NCI-H2196 (cell line): Measurements from ENCODE around the gene ATP10A.
"Not testable (repeated sequence)": the region's sequence is repeated elsewhere in the genome, so short reads cannot be mapped to it uniquely, and the experiment has no call there.

Experiments used
- DNase-seq: peaks from one replicate; lab custom pipeline; 2025; ENCODE audit not compliant: unreplicated experiment; lab: John Stamatoyannopoulos, UW

The ATP10A gene

DNA sequence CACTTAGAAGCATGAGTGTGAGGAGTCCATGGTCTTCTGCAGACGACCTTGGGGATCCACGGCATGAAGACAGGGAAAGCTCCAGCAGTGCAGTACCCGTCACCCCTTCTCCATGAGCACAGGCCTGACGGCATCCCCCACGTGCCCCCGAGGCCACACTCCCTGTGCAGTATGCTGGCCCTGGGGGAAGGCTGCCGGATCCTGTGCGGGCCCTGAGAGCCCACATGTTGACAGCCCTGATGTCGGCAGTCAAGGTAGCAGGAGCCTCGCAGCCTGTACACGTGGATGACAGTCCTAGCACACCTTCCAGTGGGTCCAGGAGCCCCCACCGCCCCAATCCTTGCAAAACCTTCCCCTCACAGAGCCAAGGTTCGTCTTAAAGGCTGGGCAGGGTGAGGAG lies 195.3 kb downstream of the ATP10A start:
- DNase-seq = no peak

DNA sequence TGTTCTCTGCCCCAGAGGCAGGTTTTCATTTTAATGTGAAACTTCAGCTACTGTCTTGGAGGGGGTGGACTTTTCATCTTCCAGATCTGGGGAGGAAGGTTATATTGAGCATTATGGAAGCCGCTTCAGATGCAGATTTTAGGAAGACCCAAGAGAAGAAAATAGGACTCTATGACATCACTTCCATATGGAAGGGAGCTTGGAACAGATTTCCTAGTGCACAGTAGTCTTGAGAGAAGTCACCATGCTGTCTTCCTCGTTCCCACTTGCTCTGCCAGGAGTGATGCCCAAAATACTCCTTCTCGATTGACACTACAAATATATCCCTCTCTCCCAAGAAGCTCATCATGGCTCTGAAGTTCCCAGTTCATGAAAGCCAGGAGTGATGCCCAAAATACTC lies 197.2 kb downstream of the ATP10A start:
- no peak for DNase-seq

GRCh38 chr15:25664761-25665160 lies 198.4 kb downstream of the ATP10A start:
- no peak for DNase-seq

DNA sequence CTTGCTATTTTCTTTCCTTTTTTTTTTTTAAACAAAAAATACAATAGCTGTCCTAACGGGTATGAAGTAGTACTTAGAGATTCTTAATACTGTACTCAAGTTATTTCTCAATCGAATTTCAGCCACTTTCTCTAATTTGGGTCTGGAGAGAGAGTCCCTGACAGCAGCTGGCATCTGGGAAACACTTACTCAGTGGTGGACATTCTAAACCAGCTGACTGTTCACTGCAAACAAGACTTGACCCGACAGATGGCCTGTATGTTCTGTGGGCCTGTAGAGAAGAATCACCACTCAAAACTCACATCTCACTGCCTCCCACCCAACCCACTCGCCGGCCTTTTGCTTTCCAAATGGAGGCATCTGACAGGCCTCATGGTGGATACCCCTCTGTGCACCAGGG lies 199.6 kb downstream of the ATP10A start:
- DNase-seq = no peak

DNA sequence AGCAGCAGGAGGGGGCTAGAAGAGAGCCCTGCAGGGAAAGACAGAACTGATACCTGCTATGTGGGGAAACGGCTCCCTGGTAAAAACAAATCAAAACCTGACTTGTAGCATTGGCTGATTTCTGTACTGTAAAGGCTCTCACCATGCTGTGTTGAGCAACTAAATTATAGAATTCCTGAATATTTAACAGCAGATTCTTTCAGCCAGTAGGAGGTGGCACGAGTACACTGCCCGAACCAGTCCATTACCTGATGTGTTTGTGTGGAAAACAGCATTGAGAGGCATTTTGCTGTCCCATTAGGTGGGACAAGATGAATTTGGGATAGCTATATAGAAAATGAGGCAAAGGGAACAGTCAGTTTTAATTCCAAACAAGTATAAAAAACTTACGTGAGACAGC lies 201.2 kb downstream of the ATP10A start:
- no peak for DNase-seq

DNA sequence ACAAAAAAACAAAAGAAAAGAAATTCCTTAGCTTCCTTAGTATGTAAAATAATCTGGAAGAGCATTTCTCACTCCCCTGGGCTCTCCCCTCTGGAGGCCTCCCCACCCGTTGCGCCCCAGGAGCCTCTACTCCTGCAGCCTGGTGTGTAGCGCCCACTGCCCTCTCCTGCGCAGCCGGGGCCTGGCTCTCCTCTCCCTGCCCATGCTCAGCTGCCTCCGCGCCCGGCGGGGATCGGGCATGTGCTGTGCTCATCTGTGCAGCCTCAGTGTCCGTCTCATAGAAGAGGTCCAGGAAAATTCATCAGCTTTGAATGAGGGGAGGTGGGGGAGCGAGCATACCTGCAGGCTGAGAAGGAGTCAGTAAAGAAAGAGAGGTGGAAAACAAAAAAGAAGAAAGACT lies 203.9 kb downstream of the ATP10A start:
- DNase-seq = no peak

DNA sequence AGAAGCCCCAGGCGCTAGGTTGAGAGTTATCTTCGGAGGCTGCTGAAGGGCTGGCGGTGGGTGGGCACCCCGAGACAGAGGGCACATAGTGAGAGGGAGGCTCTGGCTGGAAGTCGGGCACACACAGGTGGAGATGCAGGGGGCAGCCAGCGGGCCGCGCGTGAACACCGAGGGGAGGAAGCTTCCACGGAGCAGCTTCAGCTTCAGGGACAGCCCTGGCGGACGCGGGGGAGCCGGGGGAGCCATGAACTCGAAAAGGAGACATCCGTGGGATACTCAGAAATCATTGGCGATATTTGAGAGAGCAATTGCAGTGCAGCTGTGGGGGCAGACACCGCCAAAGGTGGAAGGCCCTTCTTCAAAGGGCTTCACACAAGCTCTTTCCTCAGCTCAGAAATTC lies 204.6 kb downstream of the ATP10A start:
- no peak for DNase-seq

- no peak for DNase-seq
Measured at GRCh38 chr15:25655207-25655948, 207.7 kb downstream of the ATP10A start.

DNA sequence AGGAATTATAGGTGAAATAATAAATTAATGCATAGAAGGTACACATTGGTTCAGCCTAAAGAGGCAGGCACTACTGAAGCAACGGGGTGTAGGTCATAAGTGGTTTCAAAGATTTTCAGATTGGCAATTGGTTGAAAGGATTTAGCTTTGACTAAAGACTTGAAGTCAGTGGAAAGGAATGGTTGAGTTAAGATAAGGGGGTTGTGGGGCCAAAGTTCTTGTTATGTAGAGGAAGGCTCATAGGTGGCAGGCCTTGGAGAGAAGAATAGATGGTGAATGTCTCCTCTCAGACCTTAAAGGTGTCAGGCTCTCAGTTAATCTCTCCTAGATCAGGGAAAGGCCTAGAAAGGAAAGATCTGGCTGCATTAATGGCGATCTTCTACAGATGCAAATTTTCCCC lies 209.8 kb downstream of the ATP10A start:
- no peak for DNase-seq

DNA sequence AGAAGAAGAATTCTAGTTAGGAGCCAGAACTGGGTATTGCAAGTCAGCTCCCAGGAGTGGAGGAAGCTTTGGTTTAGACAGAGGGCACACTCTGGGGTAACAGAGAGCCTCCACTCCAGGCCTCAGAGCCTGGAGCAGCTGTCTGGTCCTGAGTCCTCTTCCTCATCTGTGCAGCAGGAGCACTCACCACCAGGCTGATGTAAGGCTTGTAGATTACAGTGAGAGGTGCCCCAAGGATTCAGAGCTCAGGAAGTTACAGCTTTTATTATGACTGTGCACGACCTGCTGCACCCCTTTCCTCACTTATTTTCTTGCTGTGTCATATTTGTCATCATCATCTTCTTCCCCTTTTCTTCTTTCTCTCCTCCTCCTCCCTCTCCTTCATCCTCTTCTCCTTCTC lies 210.4 kb downstream of the ATP10A start:
- no peak for DNase-seq

- DNase-seq = no peak
Measured at GRCh38 chr15:25649390-25649789, 213.7 kb downstream of the ATP10A start.

DNA sequence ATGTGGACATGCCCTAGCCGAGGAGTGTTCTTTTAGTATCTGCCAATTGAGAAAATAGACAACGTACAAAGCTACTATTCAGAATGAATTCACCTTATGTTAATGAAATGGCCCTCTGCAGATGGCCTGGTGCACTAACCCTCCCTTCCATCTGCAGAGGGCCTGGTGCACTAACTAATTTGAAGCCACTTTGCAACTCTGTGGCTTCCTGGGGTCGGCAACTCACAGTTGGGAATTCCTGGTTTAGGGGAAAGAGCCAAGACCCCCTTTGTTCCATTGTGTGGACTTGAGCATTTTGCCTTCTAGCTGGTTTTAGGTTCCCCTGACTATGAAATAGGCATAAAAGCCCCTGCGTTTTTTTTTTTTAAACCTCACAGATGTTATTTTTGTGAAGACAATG lies 220.0 kb downstream of the ATP10A start:
- DNase-seq = no peak

GRCh38 chr15:25641762-25642161 lies 221.4 kb downstream of the ATP10A start:
- no peak for DNase-seq

DNA sequence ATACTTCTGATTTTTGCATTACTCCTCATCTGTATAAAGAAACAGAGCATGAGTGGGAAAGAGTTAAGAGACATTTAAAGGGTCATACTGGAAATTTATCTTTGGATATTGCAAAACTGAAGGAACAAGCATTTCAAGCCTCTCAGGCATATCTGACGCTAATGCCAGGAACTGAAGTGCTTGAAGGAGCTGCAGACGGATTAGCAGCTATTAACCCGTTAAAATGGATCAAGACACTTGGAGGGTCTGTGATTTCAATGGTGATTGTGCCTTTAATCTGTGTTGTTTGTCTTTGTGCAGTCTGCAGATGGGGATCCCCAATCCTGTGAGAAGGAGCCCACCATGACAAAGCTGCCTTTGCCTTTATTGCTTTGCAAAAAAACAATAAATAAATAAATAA lies 221.8 kb downstream of the ATP10A start:
- DNase-seq = no peak

DNA sequence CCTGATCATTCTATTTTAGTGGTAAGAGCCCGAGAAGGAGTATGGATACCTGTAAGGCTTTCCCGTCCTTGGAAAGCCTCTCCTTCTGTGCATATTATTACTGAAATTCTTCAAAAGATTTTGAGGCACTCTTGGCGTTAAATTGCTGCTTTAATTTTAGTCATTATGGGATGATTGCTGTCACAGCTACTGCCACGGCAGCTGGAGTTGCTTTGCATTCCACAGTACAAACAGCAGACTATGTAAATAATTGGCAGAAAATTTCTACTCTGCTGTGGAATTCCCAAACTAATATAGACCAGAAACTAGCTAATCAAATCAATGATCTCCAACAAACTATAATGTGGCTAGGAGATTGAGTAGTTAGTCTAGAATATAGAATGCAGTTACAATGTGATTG lies 222.2 kb downstream of the ATP10A start:
- not testable (repeated sequence) for DNase-seq

GRCh38 chr15:25640381-25640780 lies 222.7 kb downstream of the ATP10A start:
- DNase-seq = no peak

DNA sequence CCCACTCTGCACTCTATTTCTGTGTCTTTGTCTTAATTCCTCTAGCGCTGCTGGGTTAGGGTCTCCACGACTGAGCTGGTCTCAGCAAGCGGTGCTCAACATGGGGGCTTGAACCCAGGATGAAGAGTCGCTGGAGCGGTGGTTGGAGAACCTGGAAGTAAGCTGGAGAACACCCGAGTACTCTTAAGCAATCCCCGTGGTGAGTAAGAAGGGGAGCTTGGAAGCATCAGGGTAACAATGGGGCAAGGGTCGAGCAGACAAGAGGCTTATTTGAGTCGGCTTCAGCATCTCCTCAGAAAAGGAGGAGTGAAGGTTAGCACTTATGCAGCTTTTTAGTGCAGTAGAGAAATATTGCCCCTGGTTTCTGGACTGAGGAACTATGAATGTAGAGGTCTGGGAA lies 226.6 kb downstream of the ATP10A start:
- DNase-seq = not testable (repeated sequence)

DNA sequence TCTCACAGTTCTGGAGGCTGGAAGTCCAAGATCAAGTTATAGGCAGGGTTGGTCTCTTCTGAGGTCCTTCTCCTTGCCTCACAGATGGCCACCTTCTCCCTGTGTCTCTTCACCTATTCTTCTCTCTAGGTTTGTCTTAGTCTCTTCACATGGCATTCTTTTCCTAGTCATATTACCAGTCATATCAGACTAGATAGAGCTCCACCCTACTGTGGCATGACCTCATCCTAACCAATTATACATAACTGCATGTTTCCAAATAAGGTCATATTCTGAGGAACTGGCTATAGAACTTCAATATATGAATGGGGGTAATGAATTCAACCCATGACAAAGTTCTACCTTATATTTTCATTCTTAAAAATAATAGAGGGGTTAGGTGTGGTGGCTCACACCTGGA lies 227.9 kb downstream of the ATP10A start:
- DNase-seq = no peak

GRCh38 chr15:25633862-25634261 lies 229.3 kb downstream of the ATP10A start:
- no peak for DNase-seq

DNA sequence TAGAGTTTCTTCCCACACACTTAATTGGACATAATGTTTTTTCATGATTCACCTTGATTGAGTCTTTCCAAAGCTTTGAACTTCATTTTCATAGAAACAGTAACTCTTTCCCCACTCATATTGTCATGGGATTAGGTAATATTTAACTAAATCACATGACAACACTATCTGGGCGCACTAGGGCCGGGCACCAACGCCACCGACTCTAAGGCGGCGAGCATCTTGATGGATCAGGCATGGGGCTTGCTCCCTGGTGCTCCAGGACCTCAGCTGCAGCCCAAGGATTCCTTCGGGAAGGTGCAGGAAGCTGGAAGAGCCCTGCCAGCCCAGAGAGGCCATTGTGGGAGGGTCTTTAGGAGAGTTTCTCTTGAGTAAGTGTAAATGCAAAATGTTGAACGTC lies 231.2 kb downstream of the ATP10A start:
- no peak for DNase-seq
